Lower lobe of right lung (tissue), 2 donors: ENCODE measurements around the gene ANKRD52. TPM values are rescaled to one million over a fixed set of nuclear protein-coding genes. Genes with fewer than 3 reads are reported as not detected.
A peak's percentile ranks its signal among the peaks of the same experiment; 100 is the strongest.

ENCODE experiments used
- ATAC-seq, 2 donors: fragments of 200-7000 bp; cut with Tn5 transposase; one replicate each; pipeline ENCODE4 v1.9.1; 2020 to 2022; ENCODE audit warnings: mild to moderate bottlenecking in 2 of 2, moderate library complexity in 2 of 2
- DNase-seq: peaks from one replicate; pipeline ENCODE4 v3.0.0-alpha.2; 2020
- H3K27ac ChIP-seq: fragments of 200-600 bp; one replicate; pipeline ENCODE4 v1.8.0; 2022
- H3K27me3 ChIP-seq: fragments of 200-600 bp; one replicate; pipeline ENCODE4 v1.8.0; 2022; ENCODE audit warnings: low read depth
- H3K36me3 ChIP-seq: fragments of 200-600 bp; one replicate; pipeline ENCODE4 v1.8.0; 2022; ENCODE audit warnings: mild to moderate bottlenecking
- H3K4me1 ChIP-seq: fragments of 200-600 bp; one replicate; pipeline ENCODE4 v1.8.0; 2022
- H3K4me3 ChIP-seq: fragments of 200-600 bp; one replicate; pipeline ENCODE4 v1.8.0; 2022; ENCODE audit warnings: mild to moderate bottlenecking
- H3K9me3 ChIP-seq: fragments of 200-600 bp; one replicate; pipeline ENCODE4 v1.8.0; 2022
- intact Hi-C: fragments of 100-400 bp; cut with DNase I; formaldehyde crosslinking; loops from one replicate; pipeline ENCODE4 v1.11.0; 2022
- total RNA-seq: library from RNA; stranded (reverse); fragmentation: NEBNext Ultra II Directional; extraction: Animal tissue kit (Norgen Biotek cat#: 25700); gene quantifications from one replicate; pipeline ENCODE4 v1.2.1, GENCODE V29; 2021
- TF ChIP-seq, protein P1 (sequence below): fragments of 200-600 bp; IDR thresholded peaks from one replicate; pipeline ENCODE4 v1.8.0; 2022; ENCODE audit warnings: antibody characterized with exemption, mild to moderate bottlenecking
- donor health status: DM: no; HTN: yes; CAD: no; lungs with severe emphysema.

The ANKRD52 gene
- total RNA-seq, 1 donor from 2014 or later: 27.8 TPM

DNA sequence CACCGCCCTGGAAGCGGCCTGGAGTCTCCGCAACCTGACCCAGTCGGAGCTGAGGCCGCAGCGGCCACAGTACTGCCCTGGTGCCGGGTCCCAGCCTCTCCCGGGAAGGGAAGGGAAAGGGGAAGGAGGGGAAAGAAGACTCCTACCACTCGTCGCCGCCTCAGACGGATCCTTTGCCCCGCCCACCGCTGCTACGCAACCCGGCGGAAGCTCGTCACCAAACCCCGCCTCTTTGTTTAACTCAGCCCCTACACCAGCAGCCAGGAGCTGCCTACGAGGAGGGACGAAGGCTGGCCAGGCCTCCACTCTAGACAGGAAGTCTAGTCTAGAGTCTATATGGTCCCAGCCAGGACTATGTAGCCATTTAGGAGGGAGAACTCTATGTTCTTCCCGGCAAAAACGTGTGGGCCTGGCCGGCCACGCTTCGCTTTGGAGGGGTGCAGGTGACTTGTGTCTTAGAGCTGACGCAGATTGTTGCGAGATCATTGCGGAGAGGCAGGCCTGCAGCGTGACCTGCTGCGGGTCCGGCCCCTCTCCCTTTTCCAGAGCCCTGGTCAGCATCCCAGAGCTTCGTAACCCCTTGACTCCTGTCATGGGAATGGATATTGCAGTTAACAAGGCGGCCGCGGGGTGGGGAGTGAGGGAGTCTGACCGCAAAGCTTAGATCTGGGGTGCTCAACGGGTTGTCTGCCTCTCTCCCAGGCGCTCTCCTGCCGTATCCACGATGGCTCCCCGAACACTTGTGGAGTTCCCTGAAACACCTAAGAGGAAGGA is 36.2 kb downstream of the ANKRD52 start, which contains the start of gene RNF41:
RNF41 (minus strand) TSS at position 166 of the 774 bp plus-strand sequence. CDS start 7,875 bp downstream, outside the sequence.
- DNase-seq: peak; percentile 98
- peak; percentile 92 to 93 for ATAC-seq
- TF ChIP-seq, protein P1, sequence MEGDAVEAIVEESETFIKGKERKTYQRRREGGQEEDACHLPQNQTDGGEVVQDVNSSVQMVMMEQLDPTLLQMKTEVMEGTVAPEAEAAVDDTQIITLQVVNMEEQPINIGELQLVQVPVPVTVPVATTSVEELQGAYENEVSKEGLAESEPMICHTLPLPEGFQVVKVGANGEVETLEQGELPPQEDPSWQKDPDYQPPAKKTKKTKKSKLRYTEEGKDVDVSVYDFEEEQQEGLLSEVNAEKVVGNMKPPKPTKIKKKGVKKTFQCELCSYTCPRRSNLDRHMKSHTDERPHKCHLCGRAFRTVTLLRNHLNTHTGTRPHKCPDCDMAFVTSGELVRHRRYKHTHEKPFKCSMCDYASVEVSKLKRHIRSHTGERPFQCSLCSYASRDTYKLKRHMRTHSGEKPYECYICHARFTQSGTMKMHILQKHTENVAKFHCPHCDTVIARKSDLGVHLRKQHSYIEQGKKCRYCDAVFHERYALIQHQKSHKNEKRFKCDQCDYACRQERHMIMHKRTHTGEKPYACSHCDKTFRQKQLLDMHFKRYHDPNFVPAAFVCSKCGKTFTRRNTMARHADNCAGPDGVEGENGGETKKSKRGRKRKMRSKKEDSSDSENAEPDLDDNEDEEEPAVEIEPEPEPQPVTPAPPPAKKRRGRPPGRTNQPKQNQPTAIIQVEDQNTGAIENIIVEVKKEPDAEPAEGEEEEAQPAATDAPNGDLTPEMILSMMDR: no peak
- H3K27ac ChIP-seq: peak within 1 kb of the TSS; percentile 96
- intact Hi-C loops: no loop called here
- peak within 1 kb of the TSS; percentile 80 for H3K4me3 ChIP-seq
- H3K27me3 ChIP-seq: no peaks in the 10 kb centered on the region
- peaks cover 43% of the 10 kb centered on the region for H3K4me1 ChIP-seq
- no peaks in the 10 kb centered on the region for H3K9me3 ChIP-seq
- peaks cover 5% of the 10 kb centered on the region for H3K36me3 ChIP-seq

DNA sequence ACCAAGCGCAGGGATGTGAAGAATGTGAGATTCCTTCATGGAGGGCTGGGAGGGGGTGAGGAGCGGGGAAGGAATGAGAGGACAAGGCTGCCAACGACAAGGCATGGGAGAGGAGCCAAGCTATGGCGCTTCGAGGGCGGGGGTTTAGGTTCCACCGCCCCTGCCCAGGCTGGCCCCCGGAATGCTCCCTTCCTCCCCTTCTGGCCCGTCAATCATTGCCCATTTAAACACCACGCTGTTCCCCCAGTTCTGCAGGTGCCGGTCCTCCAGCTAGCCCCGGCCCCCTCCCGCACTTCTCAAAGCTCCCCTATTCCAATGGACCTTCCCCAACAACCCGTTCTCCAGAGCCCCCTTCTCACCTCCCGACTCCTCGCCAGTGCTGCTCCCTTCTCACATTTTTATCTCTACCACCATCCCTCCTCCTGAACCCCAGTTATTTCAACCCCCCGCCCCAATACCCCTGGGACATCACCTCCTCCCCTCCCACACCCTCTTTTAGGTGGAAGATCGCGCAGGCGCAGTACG is 36.9 kb downstream of the ANKRD52 start:
- peaks cover 43% of the 10 kb centered on the region for H3K4me1 ChIP-seq

DNA sequence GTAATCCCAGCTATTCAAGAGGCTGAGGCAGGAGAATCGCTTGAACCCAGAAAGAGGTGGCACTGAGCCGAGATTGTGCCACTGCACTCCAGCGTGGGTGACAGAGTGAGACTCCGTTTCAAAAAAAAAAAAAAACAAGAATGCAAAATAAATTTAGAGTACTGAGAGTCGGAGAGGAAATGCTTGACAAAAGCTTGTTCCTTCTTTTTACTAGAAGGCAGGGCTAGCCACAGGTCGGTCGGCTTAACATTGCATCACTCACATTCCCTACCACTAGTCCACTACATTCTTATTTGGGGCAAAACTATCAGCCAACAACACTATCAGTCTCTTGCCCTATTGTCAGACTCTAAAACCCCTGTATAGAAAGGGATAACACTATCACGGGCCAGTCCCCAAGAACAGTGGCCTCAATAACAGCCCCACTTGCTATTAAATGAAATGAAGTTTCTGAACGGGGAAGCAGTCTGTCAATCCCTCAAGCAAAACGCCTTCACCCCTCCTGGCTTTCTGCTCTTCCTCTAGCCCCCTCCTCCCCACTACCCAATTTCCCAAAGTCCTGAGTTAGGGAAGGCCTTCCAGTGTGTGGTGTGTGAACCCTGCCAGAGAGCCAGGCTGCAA is 37.5 kb downstream of the ANKRD52 start:
- TF ChIP-seq, protein P1: no peak
- Histone ChIP-seq H3K9me3 (no peaks in the 10 kb centered on the region), H3K4me3 (peak overlapping the region; percentile 80), H3K36me3 (peaks cover 17% of the 10 kb centered on the region), H3K27me3 (no peaks in the 10 kb centered on the region), H3K27ac (peak overlapping the region; percentile 96), H3K4me1 (peaks cover 43% of the 10 kb centered on the region)
- ATAC-seq (peak; percentile 6 to 20), DNase-seq (peak; percentile 52)
- intact Hi-C loops: no loop called here

More for the DNA sequence above, 36.9 kb downstream of the ANKRD52 start:
- intact Hi-C loops: no loop called here
- no peaks in the 10 kb centered on the region for H3K27me3 ChIP-seq
- H3K27ac ChIP-seq: peak overlapping the region; percentile 96
- peak; percentile 47 to 57 for ATAC-seq
- peaks cover 11% of the 10 kb centered on the region for H3K36me3 ChIP-seq
- TF ChIP-seq, protein P1: no peak
- peak; percentile 70 for DNase-seq
- no peaks in the 10 kb centered on the region for H3K9me3 ChIP-seq
- peak overlapping the region; percentile 80 for H3K4me3 ChIP-seq

DNA sequence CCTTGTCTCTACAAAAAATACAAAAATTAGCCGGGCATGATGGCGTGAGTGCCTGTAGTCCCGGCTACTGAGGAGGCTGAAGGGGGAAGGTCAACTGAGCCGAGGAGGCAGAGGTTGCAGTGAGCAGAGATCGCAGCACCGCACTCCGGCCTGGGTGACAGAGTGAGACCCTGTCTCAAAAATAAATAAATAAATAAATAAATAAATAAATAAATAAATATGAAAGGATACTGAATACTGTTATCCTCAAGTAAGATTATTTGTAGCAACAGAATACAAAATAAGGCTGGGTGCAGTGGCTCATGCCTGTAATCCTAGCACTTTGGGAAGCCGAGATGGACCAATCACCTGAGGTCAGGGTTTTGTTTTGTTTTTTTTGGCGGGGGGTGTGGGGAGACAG is 38.3 kb downstream of the ANKRD52 start:
- Histone ChIP-seq H3K4me3 (no peak overlapping the region), H3K27ac (peak overlapping the region; percentile 96), H3K4me1 (peaks cover 41% of the 10 kb centered on the region), H3K27me3 (no peaks in the 10 kb centered on the region), H3K36me3 (peaks cover 26% of the 10 kb centered on the region), H3K9me3 (no peaks in the 10 kb centered on the region)
- intact Hi-C loops: no loop called here
- DNase-seq (no peak), ATAC-seq (no peak)
- TF ChIP-seq, protein P1: no peak

DNA sequence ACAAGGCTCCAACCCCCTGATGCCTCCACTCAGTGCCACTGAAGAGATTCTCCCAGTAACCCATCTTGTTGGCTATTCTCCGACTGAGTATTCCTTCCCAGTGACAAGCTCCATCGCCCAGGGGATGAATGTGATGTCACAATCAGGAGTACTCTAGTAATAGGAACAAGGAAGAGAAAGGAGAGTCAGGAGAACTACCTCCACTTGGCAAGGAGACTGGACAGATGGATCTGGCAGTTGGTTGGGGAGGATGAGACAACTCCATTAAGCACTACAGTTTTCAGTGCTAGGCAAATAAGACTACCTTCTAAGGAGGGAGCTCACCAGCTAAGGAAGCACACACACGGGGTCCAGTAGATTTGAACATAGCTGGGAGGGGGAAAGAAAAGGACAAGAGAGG is 41.7 kb downstream of the ANKRD52 start:
- no peak overlapping the region for H3K4me3 ChIP-seq
- H3K27me3 ChIP-seq: no peaks in the 10 kb centered on the region
- DNase-seq: no peak
- peaks cover 15% of the 10 kb centered on the region for H3K4me1 ChIP-seq
- TF ChIP-seq, protein P1: no peak
- H3K36me3 ChIP-seq: peaks cover 60% of the 10 kb centered on the region
- H3K9me3 ChIP-seq: no peaks in the 10 kb centered on the region
- no peak overlapping the region for H3K27ac ChIP-seq
- ATAC-seq: no peak
- intact Hi-C loops: no loop called here
